NCI-H82 treated with DMSO at 0.1 percent for 48 hours (cell line): ENCODE results near the gene PHLDA1.
"Not testable (repeated sequence)": the region's sequence is repeated elsewhere in the genome, so short reads cannot be mapped to it uniquely, and the experiment has no call there.

ENCODE experiments used
- DNase-seq: peaks from one replicate; lab custom pipeline; 2025; ENCODE audit not compliant: unreplicated experiment; lab: John Stamatoyannopoulos, UW

PHLDA1 gene

DNA sequence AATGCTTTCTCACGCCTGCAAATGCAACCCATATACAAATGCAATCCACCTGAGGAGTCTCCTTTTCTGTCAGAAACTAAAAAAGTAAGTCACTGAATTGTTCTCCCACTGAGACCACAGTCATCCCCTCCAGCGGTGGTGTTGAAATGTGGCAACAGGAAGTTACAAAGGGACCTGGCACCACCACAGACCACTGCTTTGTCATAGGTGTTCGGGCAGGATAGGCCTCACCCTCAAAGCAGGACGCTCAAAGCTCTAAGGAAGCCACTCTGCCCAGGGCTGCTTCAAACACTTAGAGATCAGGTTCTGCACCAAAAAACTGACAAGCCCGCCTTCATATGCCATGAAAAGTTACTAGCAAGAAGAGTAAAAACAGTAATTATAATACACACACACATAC is 11.3 kb downstream of the PHLDA1 start:
- no peak for DNase-seq

DNA sequence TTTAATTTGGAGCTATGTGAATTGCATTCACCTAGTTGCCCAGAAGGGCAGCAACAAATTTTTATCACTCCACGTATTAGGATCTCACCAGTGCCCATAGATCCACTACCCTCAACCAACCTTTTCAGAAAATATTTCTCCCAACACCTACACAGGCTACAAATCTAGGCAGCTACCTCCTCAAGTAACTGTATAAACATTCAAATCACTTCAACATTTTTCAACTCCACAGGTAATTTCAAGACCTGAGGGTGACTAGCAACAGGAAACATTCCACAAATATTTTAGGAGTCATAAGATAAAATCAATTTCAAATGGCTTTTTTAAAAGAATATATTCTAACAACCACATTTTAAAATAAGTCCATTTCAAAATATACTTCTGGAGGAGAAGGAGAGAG is 12.9 kb downstream of the PHLDA1 start:
- DNase-seq = no peak

DNA sequence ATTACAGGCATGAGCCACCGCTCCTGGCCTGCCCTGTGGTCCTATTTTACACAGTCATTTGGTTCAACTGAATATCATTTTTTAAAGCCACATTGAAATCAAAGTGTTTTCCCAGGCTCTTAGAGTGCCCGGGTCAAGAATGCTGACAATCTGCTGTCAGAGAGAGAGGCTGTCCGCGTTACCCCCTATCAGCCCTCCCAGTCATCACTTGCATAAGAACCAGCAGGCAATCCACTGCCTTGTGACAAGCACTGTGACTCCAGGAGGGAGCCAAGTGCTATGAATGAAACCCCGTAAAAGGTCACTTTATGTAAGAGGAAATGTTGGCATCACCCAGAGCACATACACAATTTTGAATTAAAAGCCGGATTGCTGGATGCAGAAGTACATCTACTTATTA is 13.5 kb downstream of the PHLDA1 start:
- DNase-seq = no peak

DNA sequence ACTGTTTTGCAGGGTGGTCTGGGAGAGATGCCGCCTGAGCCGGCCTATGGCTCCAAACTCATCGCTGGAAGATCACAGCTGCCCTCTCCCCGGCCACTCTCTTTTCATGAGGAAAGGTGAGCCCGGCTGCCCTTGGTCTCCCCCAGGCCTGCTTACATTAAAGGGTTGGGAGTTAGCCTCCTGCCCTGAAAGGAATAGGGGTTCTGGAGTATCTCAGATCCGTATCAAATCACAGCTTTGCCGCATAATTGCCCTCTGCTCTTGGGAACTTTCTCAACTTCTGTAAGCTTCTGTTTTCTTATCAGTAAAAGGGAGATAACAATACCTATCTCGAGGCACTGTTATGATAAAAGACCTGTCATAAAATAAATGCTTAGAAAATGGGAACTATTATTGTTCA is 17.6 kb downstream of the PHLDA1 start:
- no peak for DNase-seq

DNA sequence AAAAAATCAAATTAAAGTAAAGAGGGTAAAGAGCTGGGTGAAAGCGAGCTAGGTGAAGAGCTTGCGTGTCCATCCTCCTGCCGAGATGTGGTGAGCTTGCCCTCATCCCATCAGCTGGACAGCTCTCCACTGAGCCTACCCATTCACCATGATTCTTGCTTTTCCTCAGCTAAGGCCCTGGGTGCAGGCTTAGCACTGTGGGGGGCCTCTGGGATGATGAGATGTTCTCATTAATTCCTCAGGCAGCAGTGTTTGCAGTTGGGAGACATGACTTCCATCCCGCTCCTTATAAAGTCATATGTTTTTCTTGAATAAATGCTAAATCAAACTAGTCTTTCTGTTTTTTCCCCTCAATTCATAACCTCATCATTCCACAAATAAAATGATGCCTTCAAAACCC is 18.0 kb downstream of the PHLDA1 start:
- DNase-seq = no peak

DNA sequence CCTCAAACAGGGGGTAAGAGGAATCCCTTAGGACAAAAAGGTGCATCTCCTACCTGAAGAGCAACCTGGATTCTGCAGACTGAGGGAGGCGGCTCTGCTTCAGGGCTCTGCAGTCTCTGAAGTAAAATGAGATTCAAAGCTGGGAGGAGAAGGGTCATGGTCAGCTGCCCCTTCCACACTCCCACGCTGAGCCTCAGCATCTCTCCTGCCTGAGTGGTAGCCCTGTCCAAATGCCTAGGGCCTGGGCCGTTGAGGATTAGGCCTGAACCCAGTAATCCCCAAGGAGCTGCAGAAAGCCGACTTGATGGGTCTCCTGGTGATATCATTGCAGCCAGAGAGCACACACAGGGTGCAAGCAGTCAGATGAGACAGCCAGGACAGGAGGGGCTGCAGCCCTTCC is 18.9 kb downstream of the PHLDA1 start:
- DNase-seq = no peak

DNA sequence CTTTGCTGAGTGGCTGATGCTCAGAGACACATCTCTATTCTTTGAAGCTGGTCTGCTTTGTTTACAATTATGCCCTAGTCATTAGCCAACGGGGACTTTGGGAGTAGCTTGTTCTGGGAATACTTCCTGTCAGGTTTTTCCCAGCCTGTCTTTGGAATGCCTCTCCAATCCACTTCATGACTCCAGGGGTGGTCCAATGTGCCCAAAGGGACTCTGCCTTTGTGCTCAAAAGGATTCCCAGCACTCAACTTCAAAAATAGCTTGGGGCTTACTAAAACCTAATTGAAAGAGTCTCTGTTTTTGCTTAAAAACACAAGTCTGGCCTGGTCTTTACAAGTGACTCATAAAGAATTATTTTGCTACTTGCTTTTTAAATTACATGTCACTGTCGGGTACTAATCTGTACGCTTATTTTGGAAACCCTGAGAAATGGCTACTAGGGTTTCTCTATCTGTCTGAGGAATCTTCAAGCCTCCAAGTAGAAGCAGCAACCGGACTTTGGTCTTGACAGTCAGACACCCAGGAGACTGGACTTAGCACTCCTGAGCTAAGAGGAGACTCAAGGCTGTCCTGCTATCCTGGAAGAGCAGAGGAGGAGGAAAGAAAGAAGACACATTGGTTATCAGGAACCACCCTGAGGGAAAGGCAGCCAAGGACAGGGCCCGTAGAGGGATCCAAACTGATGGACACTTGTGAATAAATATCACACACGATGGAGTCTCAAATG is 20.7 kb downstream of the PHLDA1 start:
- DNase-seq = no peak

DNA sequence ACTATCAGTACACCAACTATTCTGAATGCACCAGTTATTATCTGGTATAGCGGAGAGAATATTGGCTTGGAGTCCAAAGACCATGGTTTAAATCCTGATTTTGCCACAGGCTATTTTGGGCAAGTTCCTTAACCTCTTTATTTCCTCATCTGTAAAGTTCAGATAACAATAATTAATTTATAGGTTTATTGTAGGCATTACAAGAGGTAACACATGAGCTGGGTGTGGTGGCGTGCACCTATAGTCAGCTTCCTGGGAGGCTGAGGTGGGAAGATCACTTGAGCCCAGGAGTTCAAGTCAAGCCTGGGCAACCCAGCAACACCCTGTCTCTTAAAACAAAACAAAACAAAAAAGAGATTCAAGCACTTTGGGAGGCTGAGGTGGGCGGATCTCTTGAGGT is 23.1 kb downstream of the PHLDA1 start:
- no peak for DNase-seq

DNA sequence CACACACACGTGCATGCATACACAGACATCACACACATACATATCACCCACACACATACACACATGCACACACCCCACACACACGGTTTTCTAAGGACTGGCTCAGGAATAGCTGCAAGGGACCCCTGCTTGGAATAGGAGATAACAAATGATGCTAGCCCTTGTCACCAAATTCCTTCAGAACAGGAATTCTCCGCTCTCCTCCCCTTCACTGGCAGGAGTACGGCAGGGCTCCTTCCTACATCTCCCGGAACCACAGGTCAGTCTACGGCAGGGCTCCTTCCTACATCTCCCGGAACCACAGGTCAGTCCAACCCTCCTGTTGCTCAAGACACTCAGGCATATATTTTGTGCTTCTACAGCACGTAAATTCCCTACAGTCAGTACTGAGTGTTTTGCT is 23.9 kb downstream of the PHLDA1 start:
- DNase-seq = no peak

DNA sequence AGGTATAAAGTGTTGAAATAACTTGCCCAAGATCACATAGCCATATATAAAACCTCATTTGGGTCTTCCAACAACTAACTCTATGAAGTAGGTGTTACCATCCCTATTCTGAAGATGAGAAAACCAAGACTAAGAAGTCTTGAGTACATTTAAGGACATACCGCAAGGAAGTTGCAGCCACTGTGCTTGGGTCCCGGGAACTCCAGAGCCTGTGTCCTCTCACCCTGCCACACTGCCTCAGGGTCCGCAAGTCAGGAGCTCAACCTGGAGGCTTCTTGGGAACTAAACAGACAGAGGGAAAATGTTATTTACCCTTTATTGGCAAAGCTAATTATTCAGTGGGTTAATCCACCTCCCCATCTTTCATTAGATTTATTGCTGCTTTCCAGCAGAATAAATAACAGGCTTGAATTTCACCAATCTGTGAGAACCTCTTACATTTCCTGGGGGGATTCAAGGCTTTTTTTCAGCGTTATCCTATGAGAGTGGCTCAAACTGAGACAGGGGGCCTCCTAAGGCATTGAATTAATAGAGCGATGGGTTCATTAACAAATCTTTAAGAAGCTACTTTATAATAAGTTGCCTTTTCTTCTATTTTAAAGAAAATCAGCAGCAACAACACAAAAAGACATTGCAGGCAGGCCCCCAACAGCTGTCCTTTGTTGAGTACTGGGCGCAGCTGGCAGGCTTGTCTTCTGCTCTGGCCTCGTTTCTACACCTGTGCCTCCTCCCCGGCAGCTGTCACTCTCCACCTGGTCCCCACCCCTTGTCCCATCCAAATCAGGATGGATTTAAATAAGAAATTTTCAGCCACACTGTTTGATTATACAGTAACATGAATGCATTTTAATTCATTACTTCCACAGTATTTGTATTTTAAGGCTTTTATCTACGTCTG is 25.3 kb downstream of the PHLDA1 start:
- DNase-seq = no peak

DNA sequence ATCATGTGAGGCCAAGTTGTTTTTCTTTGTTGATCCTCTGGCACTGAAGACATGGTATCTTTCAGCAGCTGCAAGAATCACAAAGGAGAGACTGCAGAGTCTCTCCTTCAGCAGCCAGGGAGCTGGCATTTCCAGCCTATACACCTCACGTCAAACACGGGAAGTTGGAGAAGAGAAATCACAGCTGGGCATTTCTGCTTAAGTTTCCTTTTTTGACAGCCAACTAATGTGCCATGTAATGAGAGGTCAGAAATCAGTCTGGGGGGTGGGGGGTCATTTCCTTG is 28.3 kb downstream of the PHLDA1 start:
- no peak for DNase-seq

DNA sequence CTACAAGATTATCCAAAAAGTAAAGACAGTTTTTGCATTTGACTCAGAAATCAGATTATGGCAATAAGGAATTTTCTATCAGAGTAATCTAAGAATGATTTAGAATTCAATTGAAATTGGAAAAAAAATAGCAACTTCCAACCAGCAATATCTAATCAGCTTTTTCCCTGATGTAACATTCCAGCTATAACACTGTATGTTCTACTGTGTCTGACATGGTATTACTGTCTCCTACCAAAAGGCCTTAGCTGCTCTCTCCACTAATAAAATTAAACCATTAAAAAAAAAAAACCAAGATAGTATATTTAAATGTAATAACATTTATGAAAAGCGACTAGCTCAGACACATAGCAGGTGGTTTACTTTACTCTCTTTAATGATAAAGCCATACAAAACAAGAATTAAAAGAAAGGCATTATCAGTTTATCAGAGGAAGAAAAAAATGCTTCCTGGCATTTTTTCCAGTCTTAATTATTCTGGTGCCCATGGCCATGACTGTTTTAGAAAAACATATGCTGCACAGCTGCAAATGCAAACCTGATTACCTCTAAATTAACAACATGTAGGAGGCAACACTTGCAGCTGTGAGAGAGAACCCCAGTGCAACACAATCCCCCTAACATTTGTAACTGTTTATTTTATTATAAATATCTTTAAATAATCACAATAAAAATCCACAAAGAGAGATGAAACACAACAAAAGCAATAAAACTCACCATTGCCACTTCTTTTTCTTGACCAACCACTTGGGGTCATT is 28.8 kb downstream of the PHLDA1 start:
- no peak for DNase-seq

DNA sequence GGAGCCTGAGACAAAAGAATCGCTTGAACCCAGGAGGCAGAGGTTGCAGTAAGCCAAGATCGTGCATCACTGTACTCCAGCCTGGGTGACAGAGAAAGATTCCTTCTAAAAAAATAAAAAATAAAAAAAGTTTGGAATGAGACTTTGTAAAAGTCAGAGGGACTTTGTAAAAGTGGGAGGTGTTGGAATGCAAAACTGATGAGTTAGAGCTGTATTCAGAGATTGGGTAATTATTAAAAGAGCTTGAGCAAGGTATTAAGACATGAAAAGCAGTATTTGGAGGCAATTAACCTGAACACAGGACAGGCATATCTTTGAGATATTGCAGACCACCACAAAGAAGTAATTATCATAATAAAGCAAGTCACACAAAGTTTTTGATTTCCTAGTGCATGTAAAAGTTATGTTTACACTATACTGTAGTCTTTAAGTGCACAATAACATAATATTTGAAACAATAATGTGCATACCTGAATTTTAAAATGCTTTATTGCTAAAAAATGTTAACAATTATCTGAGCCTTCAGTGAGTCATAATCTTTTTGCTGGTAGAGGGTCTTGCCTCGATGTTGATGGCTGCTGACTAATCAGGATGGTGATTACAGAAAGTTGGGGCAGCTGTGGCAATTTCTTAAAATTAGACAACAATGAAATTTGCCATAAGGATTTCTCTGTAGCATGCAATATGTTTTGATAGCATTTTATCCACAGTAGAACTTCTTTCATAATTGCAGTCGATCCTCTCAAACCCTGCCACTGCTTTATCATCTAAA is 33.1 kb downstream of the PHLDA1 start:
- DNase-seq = no peak

DNA sequence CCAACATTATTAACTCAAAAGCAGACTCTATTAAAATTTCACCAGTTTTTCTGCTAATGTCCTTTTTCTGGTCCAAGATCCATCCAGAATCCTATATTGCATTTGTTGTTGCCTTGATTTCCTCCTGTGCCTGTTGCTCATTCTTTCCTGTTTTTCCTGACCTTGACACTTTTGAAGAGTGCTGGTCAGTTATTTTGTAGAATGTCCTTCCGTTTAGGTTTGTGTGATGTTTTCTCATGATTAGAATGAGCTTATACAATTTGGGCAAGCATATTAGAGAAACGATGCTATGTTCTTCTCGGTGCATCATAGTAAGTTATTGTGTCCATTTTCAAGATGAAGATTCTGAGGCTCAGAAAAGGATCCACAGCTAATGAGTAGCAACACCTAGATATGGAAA is 33.9 kb downstream of the PHLDA1 start:
- no peak for DNase-seq

DNA sequence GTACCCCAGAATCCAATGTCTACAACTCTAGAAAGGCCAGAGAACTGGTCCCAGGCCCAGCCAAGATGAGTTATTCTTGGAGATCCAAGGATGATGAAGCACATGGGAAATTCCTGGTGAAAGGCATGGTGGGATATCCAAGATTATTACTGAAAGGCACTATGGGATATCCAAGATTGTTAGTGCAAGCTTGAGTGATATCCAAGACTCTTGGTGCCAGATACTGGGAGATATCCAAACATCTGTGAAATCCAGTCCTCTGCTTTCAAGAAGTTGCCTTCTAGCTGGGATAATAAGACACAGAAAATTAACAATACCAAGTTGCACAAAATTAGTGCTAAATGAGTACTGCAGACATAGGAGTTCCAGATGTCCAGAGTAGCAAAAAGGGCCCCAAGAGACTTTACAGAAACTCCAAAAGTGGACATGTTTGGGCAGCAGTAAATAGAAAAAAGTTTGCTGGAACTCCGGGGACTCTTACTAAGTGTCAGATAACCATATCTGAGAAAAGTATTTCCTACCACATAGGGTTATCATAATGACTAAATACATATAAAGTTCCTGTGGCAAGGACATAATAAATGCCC is 34.6 kb downstream of the PHLDA1 start:
- no peak for DNase-seq

DNA sequence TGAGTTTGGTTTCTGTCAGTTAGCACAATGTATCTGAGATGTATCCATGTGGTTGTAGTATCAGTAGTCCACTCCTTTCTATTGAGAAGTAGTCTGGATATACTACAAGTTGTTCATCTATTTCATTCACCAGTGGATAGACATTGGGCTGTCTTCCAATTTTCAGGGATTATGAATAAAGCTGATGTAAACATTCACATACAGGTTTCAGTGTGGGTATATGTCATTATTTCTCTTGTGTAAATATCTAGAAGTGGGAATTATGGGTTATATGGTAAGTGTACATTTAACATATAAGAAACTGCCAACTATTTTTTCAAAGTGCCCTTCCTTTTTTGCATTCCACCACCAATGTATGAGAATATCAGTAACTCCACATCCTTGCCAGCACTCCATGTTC is 35.9 kb downstream of the PHLDA1 start:
- DNase-seq = no peak

DNA sequence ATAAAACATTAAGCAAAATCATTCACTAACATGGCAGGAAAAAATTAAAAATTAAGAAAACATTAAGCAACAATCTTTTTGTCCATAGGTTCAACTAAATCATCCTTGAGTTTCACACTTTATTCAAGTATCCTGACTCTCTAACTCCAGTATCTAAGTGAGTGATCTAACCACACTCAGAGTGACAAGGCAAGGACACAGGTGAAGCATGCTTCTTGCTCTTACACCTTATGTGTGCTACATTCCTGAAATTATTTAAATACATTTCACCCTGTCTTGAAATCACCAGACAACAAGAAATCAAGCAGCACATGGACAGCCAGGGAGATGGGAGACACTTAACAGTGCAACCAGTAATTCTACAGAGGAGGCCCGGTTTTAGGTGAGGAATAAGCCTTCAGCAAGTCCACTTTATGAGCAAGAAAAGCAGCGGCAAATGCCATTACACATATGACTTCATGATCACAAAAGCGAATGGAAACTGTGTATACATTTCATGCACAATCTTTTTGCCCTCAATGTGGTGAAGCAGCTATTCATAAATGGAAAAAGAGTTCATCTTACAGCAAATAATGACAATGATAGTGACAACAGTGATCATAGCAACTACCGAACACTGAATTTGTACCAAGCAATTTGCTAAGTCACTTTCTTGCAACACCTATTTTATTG is 37.4 kb downstream of the PHLDA1 start:
- no peak for DNase-seq

DNA sequence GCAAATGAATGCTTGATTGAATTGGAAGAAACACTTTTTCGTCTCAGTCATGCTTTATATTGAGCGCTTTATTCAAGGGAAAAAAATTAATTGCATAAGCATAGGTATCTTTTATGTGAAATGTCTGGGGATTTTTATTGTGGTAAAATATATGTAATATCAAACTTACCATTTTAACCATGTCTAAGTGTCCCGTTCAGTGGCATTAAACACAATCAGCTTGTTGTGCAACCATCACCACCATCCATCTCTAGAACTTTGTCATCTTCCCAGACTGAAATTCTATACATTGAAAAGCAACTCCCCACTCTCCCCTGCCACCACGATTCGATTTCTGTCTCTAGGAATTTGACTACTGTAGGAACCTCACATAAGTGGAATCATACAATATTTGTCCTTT is 39.8 kb downstream of the PHLDA1 start:
- no peak for DNase-seq

DNA sequence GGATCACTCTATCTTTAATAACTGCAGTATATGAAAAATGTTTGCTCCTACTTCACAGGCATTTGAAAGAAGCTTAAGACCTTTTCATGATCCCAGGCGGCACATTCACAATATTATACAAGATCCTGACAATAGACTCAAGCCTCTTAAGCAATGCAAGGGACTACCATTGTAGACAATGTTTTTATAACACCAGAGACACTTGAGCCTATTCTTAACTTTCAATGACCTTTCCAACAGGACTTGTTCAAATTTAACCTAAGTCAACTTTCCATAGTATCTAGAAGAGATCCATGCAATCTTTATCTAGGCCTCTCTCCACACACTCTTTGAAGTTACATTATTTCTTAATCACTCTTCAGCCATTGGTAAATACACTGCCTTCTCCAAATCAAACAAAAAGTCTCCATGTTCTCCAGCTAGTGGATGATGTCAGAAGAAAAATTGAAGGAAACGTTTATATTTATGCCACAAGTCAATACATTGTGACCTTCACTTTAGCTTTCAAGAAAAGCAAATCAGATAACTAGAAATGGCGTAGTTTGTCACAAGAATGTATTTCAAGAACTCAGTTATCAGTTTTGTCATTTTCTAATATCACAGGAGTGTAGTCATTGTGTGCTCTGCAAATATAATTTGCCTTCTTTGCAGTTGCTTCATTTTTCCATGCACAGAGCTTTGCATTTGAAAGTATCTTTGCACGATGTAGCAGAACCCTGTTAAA is 41.2 kb downstream of the PHLDA1 start:
- DNase-seq = no peak

DNA sequence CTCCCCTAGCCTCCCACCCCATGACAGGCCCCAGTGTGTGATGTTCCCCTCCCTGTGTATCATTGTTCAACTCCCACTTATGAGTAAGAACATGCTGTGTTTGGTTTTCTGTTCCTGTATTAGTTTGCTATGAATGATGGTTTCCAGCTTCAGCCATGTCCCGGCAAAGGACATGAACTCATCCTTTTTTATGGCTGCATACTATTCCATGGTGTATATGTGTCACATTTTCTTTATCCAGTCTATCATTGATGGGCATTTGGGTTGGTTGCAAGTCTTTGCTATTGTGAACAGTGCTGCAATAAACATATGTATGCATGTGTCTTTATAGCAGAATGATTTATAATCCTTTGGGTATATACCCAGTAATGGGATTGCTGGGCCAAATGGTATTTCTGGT is 43.9 kb downstream of the PHLDA1 start:
- DNase-seq = not testable (repeated sequence)
